Activated T-cell treated with anti-CD3 and anti-CD28 coated beads, Interleukin-2, amount 50 U/mL, for 72 hours (primary cell): ENCODE results near the gene POU2F3. TPM values are rescaled to one million over a fixed set of nuclear protein-coding genes. Genes with fewer than 3 reads are reported as not detected.
A peak's percentile ranks its signal among the peaks of the same experiment; 100 is the strongest.

Source experiments
- ATAC-seq, 2 donors: fragments of 150-1000 bp; cut with Tn5 transposase; replicated peaks in 1 of 2; 2 replicates each; pipeline ENCODE4 v1.10.0; 2021; ENCODE audit warnings: moderate library complexity in 2 of 2, mild to moderate bottlenecking in 1 of 2
- DNase-seq, 2 donors: peaks; one replicate each; pipeline ENCODE4 v3.0.0; 2021 to 2022; ENCODE audit warnings: mixed read lengths in 1 of 2
- H3K27ac Mint-ChIP-seq: one replicate; pipeline ENCODE4 v1.8.0; 2022; ENCODE audit warnings: mild to moderate bottlenecking, moderate library complexity, mixed read lengths
- H3K27me3 Mint-ChIP-seq: one replicate; pipeline ENCODE4 v1.8.0; 2022; ENCODE audit warnings: low read depth, mixed read lengths
- H3K36me3 Mint-ChIP-seq, 2 donors: one replicate each; pipeline ENCODE4 v1.8.0; 2022; ENCODE audit warnings: mixed read lengths in 2 of 2, mild to moderate bottlenecking in 1 of 2; ENCODE audit not compliant: insufficient read depth in 2 of 2
- H3K4me1 Mint-ChIP-seq: one replicate; pipeline ENCODE4 v1.8.0; 2022; ENCODE audit warnings: low read depth, mixed read lengths
- H3K4me3 Mint-ChIP-seq, 2 donors: one replicate each; pipeline ENCODE4 v1.8.0; 2022; ENCODE audit warnings: mild to moderate bottlenecking in 2 of 2, mixed read lengths in 2 of 2, moderate library complexity in 2 of 2
- H3K9me3 Mint-ChIP-seq, 2 donors: one replicate each; pipeline ENCODE4 v1.8.0; 2022; ENCODE audit warnings: mixed read lengths in 2 of 2
- total RNA-seq, 2 donors: library from RNA; stranded (reverse); gene quantifications; one replicate each; pipeline ENCODE4 v1.2.3, GENCODE V29; 2022

POU2F3 gene
- total RNA-seq, 2 donors from 2014 or later, result 0.14 to 0.39 TPM

DNA sequence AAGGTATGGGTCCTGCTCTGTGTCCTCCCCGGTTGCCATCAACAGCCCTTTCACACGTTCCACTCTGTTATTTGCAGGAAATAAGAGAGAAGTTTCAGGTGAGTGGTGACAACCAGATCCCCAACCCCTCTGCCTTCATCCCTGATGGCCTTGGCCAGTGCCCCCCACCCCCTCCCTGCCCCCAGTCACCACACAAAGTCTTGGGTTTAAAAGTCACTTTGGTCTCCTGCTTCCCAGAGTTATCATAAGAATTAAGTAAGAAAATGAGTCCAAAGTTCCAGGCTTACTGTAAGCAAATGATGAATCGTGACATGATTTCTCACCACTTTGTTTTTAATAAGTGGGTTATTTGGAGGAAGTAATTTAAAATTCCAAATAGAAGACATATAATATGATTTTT lies 38.3 kb upstream of the POU2F3 start:
- H3K27ac Mint-ChIP-seq, result no peak overlapping the region
- ATAC-seq (no peak), DNase-seq (no peak)
- H3K9me3 Mint-ChIP-seq, result no peaks in the 10 kb centered on the region
- H3K4me3 Mint-ChIP-seq, result no peak overlapping the region
- no peaks in the 10 kb centered on the region for H3K4me1 Mint-ChIP-seq
- peaks cover 16% of the 10 kb centered on the region for H3K27me3 Mint-ChIP-seq
- H3K36me3 Mint-ChIP-seq, result no peaks in the 10 kb centered on the region

DNA sequence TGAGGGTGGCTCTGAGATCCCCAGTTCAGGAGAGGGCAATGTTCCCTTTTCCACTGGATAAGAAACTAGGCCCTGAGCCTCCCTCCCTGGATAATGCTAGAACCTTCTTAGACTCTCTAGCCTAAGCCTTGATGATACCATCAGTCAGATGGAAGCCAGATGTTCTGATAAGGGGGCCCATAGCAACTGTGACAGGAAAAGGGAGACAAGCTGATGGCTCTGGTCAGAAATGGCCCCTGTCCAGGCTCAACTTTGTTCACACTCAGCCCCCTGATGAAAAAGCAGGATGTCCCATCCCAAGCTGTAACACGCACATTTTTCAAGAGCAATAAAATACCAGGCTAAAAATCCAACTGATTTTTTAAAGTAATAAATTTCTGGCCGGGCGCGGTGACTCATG lies 36.3 kb upstream of the POU2F3 start:
- H3K4me1 Mint-ChIP-seq, result no peaks in the 10 kb centered on the region
- no peak for DNase-seq
- H3K36me3 Mint-ChIP-seq, result no peaks in the 10 kb centered on the region
- no peak overlapping the region for H3K4me3 Mint-ChIP-seq
- H3K27ac Mint-ChIP-seq, result no peak overlapping the region
- peaks cover 27% of the 10 kb centered on the region for H3K27me3 Mint-ChIP-seq
- no peak for ATAC-seq
- H3K9me3 Mint-ChIP-seq, result no peaks in the 10 kb centered on the region

DNA sequence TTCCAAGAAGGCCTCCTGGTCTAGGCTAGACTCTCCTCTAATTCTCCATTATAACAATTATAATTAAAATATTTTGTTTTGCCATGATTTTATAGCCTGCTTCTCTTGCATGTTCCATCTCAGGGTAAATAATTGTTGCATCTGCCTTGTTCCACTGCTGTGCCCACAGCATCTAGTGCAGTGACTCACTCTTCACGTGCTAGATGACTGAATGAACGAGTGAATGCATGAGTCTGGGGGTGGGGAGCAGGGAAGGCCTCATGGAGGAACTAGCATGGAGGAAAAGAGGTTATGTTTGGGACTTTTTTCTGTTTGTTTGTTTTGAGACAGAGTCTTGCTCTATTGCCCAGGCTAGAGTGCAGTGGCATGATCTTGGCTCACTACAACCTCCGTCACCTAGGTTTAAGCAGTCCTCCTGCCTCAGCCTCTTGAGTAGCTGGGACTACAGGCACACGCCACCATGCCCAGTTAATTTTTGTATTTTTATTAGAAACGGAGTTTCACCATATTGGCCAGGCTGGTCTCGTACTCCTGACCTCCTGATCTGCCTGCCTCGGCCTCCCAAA lies 34.3 kb upstream of the POU2F3 start:
- Mint-ChIP-seq H3K36me3 (no peaks in the 10 kb centered on the region), H3K4me1 (peaks cover 7% of the 10 kb centered on the region), H3K27ac (no peak overlapping the region), H3K27me3 (peaks cover 30% of the 10 kb centered on the region), H3K4me3 (no peak overlapping the region), H3K9me3 (no peaks in the 10 kb centered on the region)
- no peak for DNase-seq
- peak in 1 of 2 donors; percentile 57 for ATAC-seq

DNA sequence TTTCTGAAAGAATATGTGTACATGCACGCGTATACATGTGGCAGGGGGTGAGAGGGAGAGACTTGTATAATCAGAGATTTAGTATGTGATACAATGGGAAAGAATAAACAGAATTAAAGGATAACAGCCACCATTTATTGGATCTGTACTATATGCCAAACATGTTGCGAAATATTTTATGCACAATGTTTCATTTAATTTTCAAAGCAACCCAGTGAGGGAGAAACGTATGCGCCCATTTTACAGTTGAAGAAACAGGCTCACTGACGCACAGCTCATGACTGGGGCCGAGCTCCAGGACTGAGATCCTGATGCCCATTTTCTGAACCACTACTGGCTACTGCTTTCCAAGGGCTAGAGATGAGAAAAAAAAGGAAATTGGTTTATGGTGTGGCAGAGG lies 32.4 kb upstream of the POU2F3 start:
- H3K9me3 Mint-ChIP-seq, result no peaks in the 10 kb centered on the region
- H3K27me3 Mint-ChIP-seq, result peaks cover 37% of the 10 kb centered on the region
- H3K4me1 Mint-ChIP-seq, result peaks cover 12% of the 10 kb centered on the region
- H3K36me3 Mint-ChIP-seq, result no peaks in the 10 kb centered on the region
- no peak overlapping the region for H3K27ac Mint-ChIP-seq
- no peak overlapping the region for H3K4me3 Mint-ChIP-seq
- no peak for DNase-seq
- ATAC-seq, result no peak

DNA sequence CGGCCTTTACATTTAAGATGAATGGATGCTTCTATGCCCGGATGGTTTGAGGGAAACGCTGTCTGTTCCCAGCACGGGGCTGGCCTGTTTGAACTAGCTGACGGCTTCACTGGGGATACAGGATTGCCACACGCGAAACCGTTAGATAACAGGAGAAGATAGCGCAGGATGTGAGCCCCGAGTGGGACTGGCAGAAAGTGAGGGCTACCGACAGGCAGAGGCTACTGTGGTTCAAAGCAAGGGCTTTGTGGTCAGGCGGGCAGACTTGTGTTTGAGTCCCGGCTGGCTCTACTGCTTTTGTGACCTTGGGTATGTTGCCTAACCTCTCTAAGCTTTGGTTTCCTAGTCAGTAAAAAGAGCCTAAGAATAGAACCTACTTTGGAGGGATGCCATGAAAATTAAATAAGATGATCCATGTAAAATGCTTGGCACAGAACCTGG lies 31.9 kb upstream of the POU2F3 start:
- no peak overlapping the region for H3K27ac Mint-ChIP-seq
- H3K4me3 Mint-ChIP-seq, result no peak overlapping the region
- ATAC-seq (no peak), DNase-seq (no peak)
- H3K27me3 Mint-ChIP-seq, result peaks cover 37% of the 10 kb centered on the region
- H3K4me1 Mint-ChIP-seq, result peaks cover 12% of the 10 kb centered on the region
- no peaks in the 10 kb centered on the region for H3K9me3 Mint-ChIP-seq
- H3K36me3 Mint-ChIP-seq, result no peaks in the 10 kb centered on the region

DNA sequence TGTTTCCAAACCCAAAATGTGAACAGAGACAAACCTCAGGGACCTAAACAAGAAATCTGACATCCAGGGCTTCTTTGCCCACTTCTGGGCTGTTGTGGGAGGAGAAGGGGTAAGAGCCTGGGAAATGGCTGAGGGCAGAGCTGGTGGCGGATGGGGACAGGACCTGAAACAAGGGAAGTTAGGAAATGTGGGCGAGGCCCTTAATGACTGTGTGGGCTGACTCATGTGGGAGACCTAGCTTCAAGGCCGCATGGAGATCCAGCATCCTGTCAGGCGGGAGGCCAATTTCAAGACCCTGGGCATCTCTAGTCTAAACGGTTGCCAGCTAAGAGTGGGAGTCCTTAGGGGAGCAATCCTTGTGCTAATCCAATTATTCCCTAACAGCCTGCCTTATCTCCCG lies 31.2 kb upstream of the POU2F3 start:
- no peaks in the 10 kb centered on the region for H3K36me3 Mint-ChIP-seq
- peaks cover 12% of the 10 kb centered on the region for H3K4me1 Mint-ChIP-seq
- DNase-seq (no peak), ATAC-seq (no peak)
- H3K27me3 Mint-ChIP-seq, result peaks cover 39% of the 10 kb centered on the region
- no peak overlapping the region for H3K27ac Mint-ChIP-seq
- H3K4me3 Mint-ChIP-seq, result no peak overlapping the region
- H3K9me3 Mint-ChIP-seq, result no peaks in the 10 kb centered on the region

DNA sequence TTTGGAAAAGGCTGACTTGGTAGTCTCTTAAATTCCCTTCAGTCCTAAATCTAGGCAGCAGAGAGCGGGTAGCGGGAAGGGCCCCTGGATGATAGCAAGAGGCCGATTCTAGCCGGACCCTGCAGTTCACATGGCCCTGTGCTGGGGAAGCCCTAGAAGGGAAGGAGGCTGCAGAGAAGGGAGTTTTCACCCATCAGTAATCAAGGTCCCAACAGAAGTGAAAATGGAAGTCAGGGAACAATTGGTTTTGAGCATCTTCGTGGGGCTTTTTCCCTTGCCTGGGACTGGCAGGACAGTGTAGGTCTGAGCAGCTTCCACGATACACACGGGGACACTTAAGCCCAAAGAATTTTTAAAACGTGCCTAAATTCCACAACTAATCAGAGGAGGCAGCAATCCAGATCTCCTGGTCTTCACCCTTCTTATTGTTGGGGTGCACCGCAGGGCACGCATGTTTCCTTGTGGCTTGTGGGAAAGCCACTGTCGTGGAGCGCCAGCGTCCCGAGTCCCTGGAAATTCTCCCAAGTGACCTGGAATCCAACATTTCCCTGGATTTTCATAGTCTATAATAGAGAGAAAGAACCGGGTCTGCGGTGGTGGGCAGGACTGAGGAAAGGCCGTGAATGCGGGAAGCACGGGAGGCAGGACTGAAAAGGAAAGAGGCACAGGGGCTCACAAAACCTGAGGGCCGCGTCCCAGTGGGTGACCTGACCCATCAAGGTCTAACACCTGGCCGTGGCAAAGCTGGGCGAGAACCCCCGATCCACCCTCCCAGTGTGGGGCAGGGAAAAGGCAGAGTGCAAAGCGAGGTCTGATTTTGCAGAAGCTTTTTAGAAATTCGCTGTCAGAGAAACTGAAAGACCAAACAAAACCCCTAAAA lies 30.0 kb upstream of the POU2F3 start:
- H3K9me3 Mint-ChIP-seq, result no peaks in the 10 kb centered on the region
- ATAC-seq (peak in 1 of 2 donors; percentile 6), DNase-seq (no peak)
- H3K27me3 Mint-ChIP-seq, result peaks cover 48% of the 10 kb centered on the region
- H3K4me3 Mint-ChIP-seq, result peak overlapping the region; percentile 87 to 90
- no peaks in the 10 kb centered on the region for H3K36me3 Mint-ChIP-seq
- H3K27ac Mint-ChIP-seq, result no peak overlapping the region
- peaks cover 12% of the 10 kb centered on the region for H3K4me1 Mint-ChIP-seq

DNA sequence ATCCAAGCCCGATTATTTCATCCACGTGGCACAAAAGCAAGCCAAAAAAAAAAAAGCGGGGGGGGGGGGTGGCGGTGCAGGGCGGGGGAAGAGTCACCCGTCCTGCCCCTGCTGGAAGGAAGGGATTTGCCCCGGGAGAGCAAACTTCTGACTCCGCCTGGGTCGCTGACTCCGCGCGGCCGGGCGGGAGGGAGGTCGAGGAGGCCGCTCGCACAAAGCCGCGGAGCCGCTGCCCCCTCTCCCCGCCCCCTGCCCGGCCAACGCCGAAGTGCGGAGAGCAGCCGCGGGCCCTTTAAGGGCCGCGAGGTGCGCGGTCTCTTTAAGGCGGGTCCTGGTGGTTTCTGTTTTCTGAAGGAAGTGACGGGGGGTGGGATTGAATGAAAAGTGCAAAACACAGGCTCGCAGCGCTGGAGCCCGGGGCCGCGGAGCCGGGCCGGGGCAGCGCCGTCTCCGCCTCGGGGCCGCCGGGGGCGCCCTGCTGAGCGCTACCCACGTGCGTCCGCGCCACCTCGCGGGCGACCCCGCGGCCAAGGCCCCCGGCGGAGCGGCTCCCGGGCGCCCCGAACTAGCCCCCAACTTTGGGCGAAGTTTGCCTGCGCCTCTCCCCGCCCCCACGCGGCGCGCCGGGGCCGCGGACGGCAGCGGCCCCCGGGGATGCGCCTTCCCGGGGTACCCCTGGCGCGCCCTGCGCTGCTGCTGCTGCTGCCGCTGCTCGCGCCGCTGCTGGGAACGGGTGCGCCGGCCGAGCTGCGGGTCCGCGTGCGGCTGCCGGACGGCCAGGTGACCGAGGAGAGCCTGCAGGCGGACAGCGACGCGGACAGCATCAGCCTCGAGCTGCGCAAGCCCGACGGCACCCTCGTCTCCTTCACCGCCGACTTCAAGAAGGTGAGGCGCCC lies 29.1 kb upstream of the POU2F3 start, which contains the start of gene OAF:
OAF (plus strand) TSS at position 407 of the 896 bp plus-strand sequence; CDS start at position 655, 248 bp downstream.
- peaks cover 48% of the 10 kb centered on the region for H3K27me3 Mint-ChIP-seq
- DNase-seq (peak; percentile 58 to 65), ATAC-seq (peak; percentile 91 to 93)
- H3K36me3 Mint-ChIP-seq, result no peaks in the 10 kb centered on the region
- no peaks in the 10 kb centered on the region for H3K9me3 Mint-ChIP-seq
- H3K4me3 Mint-ChIP-seq, result peak within 1 kb of the TSS; percentile 94
- H3K4me1 Mint-ChIP-seq, result peaks cover 12% of the 10 kb centered on the region
- H3K27ac Mint-ChIP-seq, result no peak within 1 kb of the TSS

DNA sequence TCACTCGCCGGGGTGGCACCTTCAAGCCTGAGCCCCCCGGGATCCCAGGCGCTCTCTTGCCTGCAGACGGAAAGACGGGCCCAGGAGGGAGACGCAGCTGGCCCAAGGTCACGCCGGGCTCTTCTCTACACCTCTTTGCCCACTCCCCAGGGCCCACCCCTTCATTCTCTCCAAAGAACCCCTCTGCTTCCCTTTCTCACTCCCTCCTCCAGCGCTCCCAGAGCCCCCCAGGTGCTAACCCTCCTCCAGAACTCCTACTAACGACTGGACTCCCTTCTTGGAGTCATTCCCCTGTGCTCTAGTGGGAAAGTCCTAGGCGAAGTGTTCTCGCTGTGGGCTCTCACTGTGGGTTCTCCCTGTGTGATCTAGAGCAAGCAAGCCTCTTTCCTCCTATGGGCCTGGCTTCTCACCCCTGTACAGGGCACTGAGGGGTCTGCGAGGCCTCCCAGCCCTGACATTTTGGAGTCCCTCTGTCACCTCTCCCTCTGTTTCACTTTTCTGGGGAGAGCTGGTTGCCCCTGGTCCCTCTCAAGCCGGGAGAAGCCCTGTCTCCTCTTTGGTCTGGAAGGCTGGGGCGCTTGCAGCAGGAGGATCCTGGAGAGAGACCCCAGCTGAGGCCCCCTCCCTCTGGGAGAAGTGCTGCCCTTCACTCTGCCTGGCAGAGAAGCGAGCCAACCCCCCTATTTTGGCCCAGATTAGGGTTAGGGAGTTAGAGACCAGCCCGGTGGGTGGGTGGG lies 28.2 kb upstream of the POU2F3 start:
- H3K4me1 Mint-ChIP-seq, result peaks cover 12% of the 10 kb centered on the region
- peaks cover 44% of the 10 kb centered on the region for H3K27me3 Mint-ChIP-seq
- H3K9me3 Mint-ChIP-seq, result no peaks in the 10 kb centered on the region
- DNase-seq (no peak), ATAC-seq (no peak)
- H3K4me3 Mint-ChIP-seq, result peak overlapping the region; percentile 94
- H3K36me3 Mint-ChIP-seq, result no peaks in the 10 kb centered on the region
- H3K27ac Mint-ChIP-seq, result no peak overlapping the region

DNA sequence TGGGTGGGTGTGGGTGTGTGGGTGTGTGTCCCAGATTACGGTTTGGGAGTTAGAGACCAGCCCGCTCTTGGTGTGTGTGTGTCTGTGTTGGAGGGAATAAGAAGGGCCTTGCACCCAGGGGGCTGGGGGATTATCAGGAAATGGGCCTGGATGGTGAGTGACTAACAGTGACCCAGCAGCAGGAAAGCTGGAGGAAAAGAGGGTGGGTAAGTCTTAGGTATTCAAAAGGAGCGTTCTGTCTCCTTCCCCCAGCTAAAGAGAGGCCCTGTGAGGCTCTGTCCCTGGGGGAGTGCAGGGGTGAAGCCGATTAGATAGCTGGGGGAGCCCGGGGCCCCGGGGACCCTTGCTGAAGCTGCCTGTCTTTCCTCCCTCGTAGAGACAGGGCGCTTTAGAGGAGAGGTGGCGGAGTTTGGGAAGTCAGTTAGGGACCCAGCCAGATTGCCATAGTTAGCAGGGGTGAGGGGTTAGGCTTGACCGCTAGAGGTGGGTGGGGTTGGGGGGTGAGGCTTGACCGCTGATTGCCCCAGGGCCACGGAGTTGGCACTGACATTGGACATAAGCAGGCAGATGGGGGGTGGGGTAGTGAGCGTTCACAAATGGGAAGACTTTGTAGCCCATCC lies 27.6 kb upstream of the POU2F3 start:
- DNase-seq (no peak), ATAC-seq (no peak)
- Mint-ChIP-seq H3K4me1 (peaks cover 12% of the 10 kb centered on the region), H3K27me3 (peaks cover 41% of the 10 kb centered on the region), H3K27ac (no peak overlapping the region), H3K36me3 (no peaks in the 10 kb centered on the region), H3K4me3 (peak overlapping the region in 1 of 2 donors; percentile 13), H3K9me3 (no peaks in the 10 kb centered on the region)

DNA sequence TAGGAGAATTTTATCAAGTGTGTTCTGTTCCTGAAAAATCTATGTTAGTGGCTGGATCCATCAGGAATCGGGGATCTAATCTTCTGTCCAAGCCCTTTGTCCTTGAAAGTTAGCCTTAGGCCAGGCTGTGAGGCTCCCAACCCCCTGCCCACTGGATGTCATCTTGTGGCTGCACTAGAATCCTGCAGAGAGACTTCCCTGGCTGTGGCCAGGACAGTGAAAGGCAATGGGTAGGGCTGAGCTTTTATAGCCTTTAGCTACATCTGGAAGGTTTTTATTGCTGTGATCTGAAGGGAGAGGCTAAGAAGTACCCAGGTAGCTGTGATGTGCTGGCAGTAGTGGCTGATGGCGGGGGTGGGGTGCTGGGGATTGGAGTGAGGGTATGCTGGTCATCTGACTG lies 27.0 kb upstream of the POU2F3 start:
- H3K36me3 Mint-ChIP-seq, result no peaks in the 10 kb centered on the region
- DNase-seq (no peak), ATAC-seq (no peak)
- no peak overlapping the region for H3K4me3 Mint-ChIP-seq
- no peaks in the 10 kb centered on the region for H3K9me3 Mint-ChIP-seq
- H3K4me1 Mint-ChIP-seq, result peaks cover 12% of the 10 kb centered on the region
- peaks cover 40% of the 10 kb centered on the region for H3K27me3 Mint-ChIP-seq
- H3K27ac Mint-ChIP-seq, result no peak overlapping the region

DNA sequence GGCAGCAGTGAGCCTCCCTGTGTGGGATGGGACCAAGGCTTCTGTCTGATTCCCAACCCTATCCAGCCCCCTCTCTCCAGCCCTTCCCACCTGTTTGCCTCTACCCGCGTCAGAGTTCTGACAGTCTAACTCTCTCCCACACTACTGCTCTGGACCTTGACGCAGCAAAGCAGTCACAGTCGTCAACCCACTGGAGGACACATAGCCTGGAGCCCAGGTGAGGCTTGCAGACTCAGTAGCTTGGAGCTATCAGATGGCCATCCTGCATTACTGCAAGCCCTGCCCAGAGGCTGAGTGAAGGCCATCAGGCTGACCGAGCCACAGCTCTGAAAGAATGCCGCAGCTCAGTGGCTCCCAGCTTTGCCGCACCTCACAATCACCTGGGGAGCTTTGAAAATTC lies 25.4 kb upstream of the POU2F3 start:
- Mint-ChIP-seq H3K27me3 (peaks cover 27% of the 10 kb centered on the region), H3K9me3 (no peaks in the 10 kb centered on the region), H3K4me1 (peaks cover 12% of the 10 kb centered on the region), H3K4me3 (no peak overlapping the region), H3K27ac (no peak overlapping the region), H3K36me3 (no peaks in the 10 kb centered on the region)
- DNase-seq (no peak), ATAC-seq (no peak)
